ENCODE data around the gene RAI1.
"Not testable (repeated sequence)": the region's sequence is repeated elsewhere in the genome, so short reads cannot be mapped to it uniquely, and the experiment has no call there.

The RAI1 gene

DNA sequence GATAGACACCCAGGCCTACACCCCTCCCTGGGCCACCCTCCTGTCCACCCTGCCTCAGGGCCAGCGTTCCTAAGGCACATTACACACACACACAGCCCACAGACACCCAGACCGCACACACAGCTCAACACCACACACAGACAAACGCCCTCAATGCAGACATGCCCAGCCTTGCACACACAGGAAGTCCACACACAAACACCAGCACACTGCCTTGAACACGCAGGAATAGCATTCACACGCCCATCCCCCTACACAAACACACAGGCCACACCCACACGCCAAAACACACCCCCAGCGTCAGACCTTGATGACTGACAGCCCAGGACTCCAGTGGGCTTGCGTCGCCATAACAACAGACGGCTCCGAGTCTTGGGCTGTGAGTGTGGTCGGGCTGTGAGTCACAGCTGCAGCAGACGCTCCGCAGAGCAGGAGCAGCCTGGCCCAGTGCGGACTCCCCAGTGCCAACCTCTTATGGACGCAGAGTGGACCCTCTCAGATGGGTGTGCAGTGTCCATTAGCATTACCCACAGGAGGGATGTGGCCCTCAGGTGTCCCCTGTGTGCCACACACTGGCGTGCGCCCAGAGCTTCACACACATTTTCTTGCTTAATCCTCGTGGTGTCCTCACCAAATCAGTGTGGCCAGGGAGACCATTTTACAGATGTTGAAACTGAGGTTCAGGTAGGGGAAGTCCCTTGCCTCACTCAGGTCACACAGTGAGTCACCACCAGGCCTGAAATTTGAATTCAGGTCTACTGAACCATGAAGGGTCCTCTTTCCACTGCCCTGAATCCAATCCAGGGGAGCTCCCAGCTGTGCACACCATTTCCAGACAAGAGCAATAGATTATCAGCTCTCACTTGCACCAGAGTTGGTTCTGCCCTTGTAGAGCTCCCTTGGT lies 17.8 kb upstream of the RAI1 start:
- DNase-seq: peak in 28 of 51 donors; percentile 7 to 78 (median 46)

GRCh38 chr17:17664064-17664452 lies 17.2 kb upstream of the RAI1 start:
- no peak for DNase-seq

- no peak for DNase-seq
These were observed 16.0 kb upstream of the RAI1 start for GRCh38 chr17:17665255-17665654.

- no peak for DNase-seq
These were observed 15.0 kb upstream of the RAI1 start for GRCh38 chr17:17666111-17666714.

DNA sequence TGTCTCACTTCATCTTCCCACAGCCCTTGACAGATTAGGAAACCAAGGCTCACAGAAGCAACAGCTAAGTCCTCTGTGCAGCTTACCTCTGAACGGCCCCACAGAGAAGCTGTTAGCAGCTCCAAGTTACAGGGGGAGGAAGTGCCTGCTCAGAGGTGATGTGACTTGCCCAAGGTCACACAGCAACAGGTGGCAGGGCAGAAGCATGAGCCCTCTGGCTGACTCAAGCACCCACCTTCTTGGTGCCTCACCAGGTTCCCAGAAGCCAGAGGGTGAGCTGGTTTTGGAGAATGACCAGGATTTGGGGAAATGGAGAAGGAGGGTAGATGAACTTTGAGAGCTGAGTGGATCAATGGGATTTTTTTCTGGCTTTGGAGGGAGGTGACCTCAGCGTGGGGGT lies 14.0 kb upstream of the RAI1 start:
- DNase-seq: no peak

- DNase-seq: no peak
These were observed 13.3 kb upstream of the RAI1 start for GRCh38 chr17:17667947-17668346.

DNA sequence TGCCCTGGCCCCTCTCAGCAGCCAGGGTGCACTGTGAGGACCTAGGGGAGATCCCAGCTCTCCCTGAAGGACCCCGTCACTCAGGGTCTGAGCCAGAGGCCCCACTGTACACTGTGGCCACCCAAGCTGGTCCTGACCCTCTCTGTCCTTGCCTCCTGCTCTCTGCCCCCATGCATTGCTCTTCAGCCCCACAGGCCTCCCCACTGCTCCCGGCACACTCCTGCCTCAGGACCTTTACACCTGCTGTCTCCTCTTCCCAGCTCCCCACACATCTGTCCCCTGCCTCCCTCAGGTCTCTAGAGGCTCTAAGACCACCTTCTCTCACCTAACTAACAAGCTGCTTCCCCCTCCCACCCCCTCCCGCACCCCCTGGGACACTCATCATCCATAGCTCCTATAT lies 12.9 kb upstream of the RAI1 start:
- no peak for DNase-seq

GRCh38 chr17:17668775-17669579 lies 12.3 kb upstream of the RAI1 start:
- peak in 1 of 51 donors; percentile 3 for DNase-seq

DNA sequence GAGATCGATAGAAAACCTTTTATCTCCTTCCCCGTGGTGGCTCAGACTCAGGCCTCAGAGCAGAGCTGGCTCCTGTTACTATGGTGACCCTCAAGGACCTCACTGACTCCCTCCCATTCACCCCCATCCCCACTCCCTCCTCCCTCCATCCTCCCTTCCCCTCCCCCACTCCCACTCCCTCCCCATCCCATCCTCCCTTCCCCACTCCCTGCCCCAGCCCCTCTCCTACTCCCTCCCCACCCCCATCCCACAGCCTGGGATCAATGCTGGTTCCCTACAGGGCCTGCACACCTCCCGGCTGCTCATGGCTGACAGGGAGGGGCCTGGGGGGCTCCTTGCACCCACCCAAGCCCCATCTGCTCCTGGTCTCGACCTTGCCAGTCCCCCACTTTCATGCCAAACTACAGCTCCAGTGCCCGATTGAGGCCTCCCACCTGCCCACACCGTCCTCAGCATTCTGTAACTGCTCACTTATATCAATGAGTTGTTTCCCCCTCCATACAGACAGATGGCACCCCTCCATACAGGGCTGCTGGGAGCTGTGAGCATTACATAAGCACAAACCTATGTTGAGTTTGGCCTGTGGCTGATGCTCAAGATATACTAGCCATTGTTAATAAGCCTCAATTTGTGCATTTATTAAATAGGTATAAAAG lies 11.6 kb upstream of the RAI1 start:
- DNase-seq: no peak

- DNase-seq: no peak
These were observed 10.5 kb upstream of the RAI1 start for GRCh38 chr17:17670701-17671305.

GRCh38 chr17:17671369-17672129 lies 9.7 kb upstream of the RAI1 start:
- no peak for DNase-seq

GRCh38 chr17:17672453-17673368 lies 8.5 kb upstream of the RAI1 start:
- DNase-seq: peak in 2 of 51 donors; percentile 4 to 13

DNA sequence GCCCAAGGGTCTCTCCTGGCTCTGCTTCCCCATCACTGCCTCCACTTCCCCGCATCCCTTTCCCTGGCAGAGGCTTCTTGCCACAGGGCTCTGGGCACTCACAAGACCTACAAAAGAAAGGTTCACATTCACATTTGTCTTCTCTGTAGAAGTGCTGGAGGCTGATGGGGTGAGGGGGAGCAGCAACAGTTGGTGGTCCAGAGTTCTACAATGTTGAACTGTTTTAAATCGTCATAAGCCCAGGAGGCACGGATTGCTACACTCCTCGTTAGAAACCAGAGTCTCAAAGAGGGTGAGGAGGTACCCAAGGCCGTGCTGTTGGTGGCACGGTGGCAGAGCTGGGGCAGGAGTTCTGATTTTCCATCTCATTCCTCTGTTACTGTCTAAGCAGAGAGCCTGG lies 5.8 kb upstream of the RAI1 start:
- DNase-seq: no peak

DNA sequence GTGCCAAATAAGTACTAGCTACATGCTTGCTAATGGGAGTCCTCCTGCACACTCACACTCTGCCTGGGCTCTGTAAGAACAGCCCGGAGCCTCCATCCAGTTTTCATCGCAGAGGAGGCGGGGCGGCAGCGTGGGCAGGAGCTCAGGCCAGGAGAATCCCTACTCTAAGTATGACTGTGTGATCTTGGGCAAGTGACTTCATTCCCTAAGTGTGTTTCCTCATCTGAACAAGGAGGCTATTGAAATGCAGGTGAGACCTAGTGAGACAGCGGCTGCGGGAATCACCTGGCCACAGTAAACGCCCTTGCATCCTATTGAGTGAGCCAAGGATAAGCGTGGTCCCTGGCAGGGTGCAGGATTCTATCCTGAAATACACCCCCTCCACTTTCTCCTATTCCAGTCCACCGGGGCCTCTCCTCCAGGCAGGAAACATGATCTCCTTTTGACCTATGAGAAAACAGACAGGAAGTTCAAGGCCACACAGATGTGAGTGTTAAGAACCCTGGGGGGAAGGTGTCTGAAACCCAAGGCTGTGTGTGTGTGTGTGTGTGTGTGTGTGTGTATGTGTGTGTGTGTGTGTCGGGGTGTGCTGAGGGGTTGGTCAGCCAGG lies 5.2 kb upstream of the RAI1 start:
- no peak for DNase-seq

- no peak for DNase-seq
These were observed 4.5 kb upstream of the RAI1 start for GRCh38 chr17:17676752-17677151.

DNA sequence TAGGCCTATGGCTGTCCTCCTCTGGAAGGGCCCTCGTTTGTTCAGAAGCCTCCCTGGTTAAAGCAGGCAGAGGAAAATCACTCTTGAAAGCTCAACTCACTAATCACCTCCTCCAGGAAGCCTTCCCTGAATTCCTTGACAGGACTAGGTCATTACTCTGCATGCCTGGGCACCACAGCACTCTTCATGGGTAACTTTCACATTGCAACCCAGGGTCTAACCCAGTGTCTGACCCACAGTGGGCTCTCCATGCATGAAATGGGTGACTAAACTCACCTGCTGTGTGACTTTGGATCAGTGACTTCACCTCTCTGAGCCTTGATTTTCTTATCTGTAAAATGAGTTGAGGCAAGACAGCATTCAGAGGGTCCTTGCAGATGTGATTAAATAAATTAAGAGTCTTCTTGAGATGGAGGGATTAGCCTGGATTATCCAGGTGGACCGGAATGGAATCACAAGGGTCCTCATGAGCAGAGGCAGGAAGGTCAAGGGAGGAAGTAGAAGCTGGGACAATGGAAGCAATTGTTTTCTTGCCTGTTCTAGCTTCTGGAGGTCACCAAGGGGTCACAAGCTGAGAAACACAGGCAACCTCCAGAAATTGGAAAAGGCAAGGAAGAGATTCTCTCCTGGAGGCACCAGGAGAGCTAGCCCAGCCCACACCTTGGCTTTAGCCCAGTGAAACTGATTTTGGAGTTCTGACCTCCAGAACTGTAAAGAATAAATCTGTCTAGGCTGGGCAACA lies 3.8 kb upstream of the RAI1 start:
- DNase-seq: no peak

- DNase-seq: not testable (repeated sequence)
These were observed 3.1 kb upstream of the RAI1 start for GRCh38 chr17:17678063-17678699.

DNA sequence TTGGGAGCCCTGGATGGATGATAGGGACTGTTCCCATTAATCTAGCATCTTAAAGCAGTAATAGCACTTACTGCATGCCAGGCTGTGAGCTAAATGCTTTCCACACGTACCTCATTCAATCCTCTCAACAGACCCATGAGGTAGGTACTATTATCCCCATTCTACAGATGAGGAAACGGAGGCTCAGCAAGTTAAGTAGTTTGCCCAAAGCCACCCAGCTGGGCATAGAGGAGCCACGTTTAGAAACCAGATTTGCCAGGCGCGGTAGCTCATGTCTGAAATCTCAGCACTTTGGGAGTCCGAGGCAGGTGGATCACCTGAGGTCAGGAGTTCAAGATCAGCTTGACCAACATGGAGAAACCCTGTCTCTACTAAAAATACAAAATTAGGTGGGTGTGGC lies 2.0 kb upstream of the RAI1 start:
- no peak for DNase-seq
